Retina (tissue), 1 donor: ENCODE measurements around the gene ISOC2.
"Not testable (repeated sequence)": the region's sequence is repeated elsewhere in the genome, so short reads cannot be mapped to it uniquely, and the experiment has no call there.

Experiments used
- DNase-seq: peaks from one replicate; pipeline ENCODE4 v3.0.0-alpha.2; 2016

Gene ISOC2

DNA sequence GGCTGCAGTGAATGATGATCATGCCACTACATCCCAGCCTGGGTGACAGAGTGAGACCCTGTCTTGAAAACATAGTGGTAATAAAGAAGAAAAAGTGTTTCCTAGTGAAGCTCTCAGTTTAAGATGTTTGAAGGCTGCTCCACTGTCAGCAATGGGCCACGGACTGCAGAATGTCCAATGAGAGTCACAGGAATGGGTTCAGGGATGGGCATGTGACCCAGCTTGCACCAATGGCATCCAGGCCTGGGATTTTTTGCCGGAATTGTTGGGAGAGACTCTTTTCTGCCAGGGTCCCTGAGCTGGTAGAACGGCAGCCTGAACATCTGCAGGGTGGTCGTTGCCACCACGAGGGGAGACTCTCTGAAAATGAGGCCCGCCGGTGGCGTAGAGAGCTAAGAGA is 24.6 kb downstream of the ISOC2 start:
- no peak for DNase-seq

- DNase-seq = no peak
Measured at GRCh38 chr19:55435020-55435419, 26.4 kb downstream of the ISOC2 start.

DNA sequence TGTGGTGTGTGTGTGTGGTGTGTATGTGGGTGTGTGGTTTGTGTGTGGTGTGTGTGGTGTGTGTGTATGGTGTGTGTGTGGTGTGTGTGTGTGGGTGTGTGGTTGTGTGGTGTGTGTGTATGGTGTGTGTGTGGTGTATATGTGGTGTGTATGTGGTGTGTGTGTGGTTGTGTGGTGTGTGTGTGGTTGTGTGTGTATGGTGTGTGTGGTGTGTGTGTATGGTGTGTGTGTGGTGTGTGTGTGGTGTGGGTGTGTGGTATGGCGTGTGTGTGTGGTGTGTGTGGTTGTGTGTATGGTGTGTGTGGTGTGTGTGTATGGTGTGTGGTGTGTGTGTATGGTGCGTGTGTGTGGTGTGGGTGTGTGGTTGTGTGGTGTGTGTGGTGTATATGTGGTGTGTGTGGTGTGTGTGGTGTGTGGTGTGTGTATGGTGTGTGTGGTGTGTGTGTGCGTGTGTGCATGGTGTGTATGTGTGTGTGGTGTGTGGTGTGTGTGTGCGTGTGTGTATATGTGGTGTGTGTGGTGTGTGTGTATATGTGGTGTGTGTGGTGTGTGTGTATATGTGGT is 27.0 kb downstream of the ISOC2 start:
- no peak for DNase-seq

- DNase-seq = no peak
Measured at GRCh38 chr19:55433292-55433691, 28.1 kb downstream of the ISOC2 start.

GRCh38 chr19:55432241-55432959 is 29.0 kb downstream of the ISOC2 start:
- no peak for DNase-seq

DNA sequence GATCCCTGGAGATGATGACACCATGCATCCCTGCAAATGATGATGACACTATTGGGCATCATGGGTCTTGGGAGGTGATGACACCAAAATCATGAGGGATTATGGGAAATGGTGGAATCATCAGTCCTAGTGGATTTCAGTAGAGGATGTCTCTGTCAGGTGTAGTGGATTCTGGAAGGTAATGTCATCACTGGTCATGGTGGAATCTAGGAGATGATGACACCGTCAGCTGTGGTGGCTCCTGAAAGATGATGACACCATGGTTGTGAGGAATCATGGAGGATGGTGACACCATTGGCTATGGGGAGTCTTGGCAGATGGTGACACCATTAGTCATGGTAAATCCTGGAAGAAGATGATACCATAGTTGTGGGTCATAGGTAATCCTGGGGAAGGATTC is 30.3 kb downstream of the ISOC2 start:
- DNase-seq = no peak

- DNase-seq = no peak
Measured at GRCh38 chr19:55426042-55426441, 35.4 kb downstream of the ISOC2 start.

- no peak for DNase-seq
Measured at GRCh38 chr19:55424518-55424917, 36.9 kb downstream of the ISOC2 start.

DNA sequence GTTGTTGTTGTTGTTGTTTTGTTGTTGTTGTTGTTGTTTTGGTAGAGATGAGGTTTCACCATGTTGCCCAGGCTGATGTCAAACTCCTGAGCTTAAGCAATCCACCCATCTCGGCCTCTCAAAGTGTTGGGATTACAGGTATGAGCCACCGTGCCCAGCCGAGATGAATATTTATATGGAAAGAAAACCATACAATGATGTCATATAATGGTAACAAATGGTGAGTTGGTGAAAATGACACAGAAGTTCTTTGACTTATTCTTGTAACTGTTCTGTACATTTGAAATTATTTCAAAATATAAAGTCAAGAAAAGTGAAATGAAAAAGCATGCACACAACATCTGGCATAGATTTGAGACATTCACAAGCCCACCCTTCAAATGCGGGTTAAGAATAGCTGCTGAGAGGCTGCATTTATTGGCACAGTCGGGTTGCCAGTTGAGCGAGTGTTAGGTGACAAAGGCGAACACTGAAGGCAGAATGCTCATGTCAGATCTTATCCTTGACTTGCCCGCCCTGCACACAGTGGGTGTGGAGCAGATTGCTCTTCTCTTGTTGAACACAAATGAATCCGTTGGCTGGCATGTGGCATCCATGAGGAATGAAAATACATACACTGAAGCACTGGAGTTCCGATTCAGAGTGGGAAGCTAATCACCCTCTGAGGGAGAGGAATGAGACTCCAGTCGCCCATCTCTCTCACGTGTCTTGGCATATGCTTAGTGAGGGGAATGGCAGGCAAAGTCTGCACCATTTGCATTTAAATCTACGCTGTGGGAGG is 38.0 kb downstream of the ISOC2 start:
- no peak for DNase-seq

- DNase-seq = not testable (repeated sequence)
Measured at GRCh38 chr19:55421281-55421680, 40.2 kb downstream of the ISOC2 start.

GRCh38 chr19:55419624-55420236 is 41.7 kb downstream of the ISOC2 start:
- no peak for DNase-seq

- no peak for DNase-seq
Measured at GRCh38 chr19:55419103-55419502, 42.3 kb downstream of the ISOC2 start.

- DNase-seq = peak; percentile 81
Measured at GRCh38 chr19:55418185-55418584, 43.3 kb downstream of the ISOC2 start.

GRCh38 chr19:55410168-55410567 is 51.3 kb downstream of the ISOC2 start:
- no peak for DNase-seq

DNA sequence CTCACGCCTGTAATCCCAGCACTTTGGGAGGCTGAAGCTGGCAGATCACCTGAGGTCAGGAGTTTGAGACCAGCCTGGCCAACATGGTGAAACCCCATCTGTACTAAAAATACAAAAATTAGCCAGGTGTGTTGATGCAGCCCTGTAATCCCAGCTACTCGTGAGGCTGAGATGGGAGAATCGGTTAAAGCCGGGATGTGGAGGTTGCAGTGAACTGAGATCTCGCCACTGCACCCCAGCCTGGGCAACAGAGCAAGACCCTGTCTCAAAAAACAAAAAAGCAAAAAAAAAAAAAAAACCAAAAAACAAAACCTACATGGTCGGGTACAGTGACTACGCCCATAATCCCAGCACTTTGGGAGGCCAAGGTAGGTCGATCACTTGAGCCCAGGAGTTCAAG is 52.3 kb downstream of the ISOC2 start:
- DNase-seq = not testable (repeated sequence)

GRCh38 chr19:55408533-55408872 is 52.9 kb downstream of the ISOC2 start:
- DNase-seq = no peak

- DNase-seq = peak; percentile 98
Measured at GRCh38 chr19:55407800-55408532, 53.5 kb downstream of the ISOC2 start.

DNA sequence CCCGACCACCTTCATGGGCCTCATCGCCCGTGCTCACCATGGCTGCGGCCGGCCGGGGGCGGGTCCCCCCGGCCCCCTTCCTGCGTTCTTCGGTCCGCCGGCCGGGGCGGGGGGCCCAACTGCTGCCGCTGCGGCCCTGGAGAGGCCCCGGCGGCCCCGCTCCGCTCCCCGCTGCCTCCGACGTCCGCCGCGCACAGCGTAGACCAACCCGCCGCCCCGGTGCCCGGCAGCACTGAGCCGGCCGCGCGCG is 54.0 kb downstream of the ISOC2 start, which contains the start of gene UBE2S:
TSS of gene UBE2S (minus strand) at position 239 of the 250 bp plus-strand sequence. CDS start at position 40, 199 bp downstream.
- not testable (repeated sequence) for DNase-seq

- peak; percentile 47 for DNase-seq
Measured at GRCh38 chr19:55406826-55407549, 54.5 kb downstream of the ISOC2 start.

DNA sequence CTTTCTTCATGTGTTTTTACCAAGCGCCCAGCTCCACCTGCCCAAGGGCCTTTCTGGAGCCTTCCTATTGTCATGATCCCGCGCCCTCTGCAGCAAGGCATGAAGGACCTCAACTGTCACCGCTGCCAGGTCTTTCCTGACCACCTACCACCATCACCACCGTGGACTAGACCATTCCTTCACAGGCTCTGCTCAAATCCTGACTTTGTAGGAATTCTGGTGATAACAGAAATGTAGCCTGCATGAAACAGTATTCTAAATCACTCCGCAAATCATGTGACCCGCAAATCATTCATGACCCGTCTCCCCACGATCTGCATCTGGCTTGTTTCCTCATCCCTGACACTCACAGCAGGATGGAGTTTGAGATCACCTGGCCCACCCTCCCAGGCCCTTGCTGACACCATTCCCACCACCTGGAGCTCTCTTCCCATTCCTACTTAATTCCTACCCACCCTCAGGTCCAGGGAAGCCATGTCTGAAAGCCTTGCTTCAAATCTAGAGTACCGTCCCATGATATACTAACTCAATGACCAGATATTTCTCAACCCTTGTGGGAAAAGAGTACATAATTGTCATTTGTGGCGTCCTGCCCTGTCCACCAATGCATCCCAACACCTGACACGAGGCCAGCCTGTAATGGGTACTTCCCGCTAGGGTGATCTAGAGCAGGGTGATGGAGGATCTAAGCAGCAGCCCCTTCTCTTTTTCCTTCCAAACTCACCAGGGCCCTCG is 55.2 kb downstream of the ISOC2 start:
- DNase-seq = no peak

- no peak for DNase-seq
Measured at GRCh38 chr19:55405638-55406037, 55.8 kb downstream of the ISOC2 start.
